Measurements from ENCODE around the gene EPS15. TPM values are rescaled to one million over a fixed set of nuclear protein-coding genes. Genes with fewer than 3 reads are reported as not detected.
A peak's percentile ranks its signal among the peaks of the same experiment; 100 is the strongest.
"Not testable (repeated sequence)": the region's sequence is repeated elsewhere in the genome, so short reads cannot be mapped to it uniquely, and the experiment has no call there.

EPS15 gene
- total RNA-seq, 1 donor from 2014 or later = 35.9 TPM

GRCh38 chr1:51515982-51516648 is 3.0 kb downstream of the EPS15 start:
- no peak for DNase-seq (ENCODE audit: low read depth)

- no peak for DNase-seq (ENCODE audit: low read depth)
Measured at GRCh38 chr1:51515312-51515960, 3.6 kb downstream of the EPS15 start.

GRCh38 chr1:51514733-51515132 is 4.3 kb downstream of the EPS15 start:
- DNase-seq (ENCODE audit: low read depth) = no peak

GRCh38 chr1:51512606-51513005 is 6.5 kb downstream of the EPS15 start:
- no peak for DNase-seq (ENCODE audit: low read depth)

GRCh38 chr1:51512120-51512519 is 6.9 kb downstream of the EPS15 start:
- DNase-seq (ENCODE audit: low read depth) = no peak

GRCh38 chr1:51509773-51510172 is 9.3 kb downstream of the EPS15 start:
- no peak for DNase-seq (ENCODE audit: low read depth)

- DNase-seq (ENCODE audit: low read depth) = peak; percentile 74
Measured at GRCh38 chr1:51506537-51506936, 12.5 kb downstream of the EPS15 start.

GRCh38 chr1:51504806-51505525 is 14.1 kb downstream of the EPS15 start:
- no peak for DNase-seq (ENCODE audit: low read depth)

- DNase-seq (ENCODE audit: low read depth) = not testable (repeated sequence)
Measured at GRCh38 chr1:51501218-51501630, 17.8 kb downstream of the EPS15 start.

GRCh38 chr1:51499694-51500093 is 19.4 kb downstream of the EPS15 start:
- no peak for DNase-seq (ENCODE audit: low read depth)

- DNase-seq (ENCODE audit: low read depth) = no peak
Measured at GRCh38 chr1:51498924-51499323, 20.1 kb downstream of the EPS15 start.

GRCh38 chr1:51497340-51497739 is 21.7 kb downstream of the EPS15 start:
- DNase-seq (ENCODE audit: low read depth) = no peak

GRCh38 chr1:51494138-51494830 is 24.8 kb downstream of the EPS15 start:
- DNase-seq (ENCODE audit: low read depth) = no peak

GRCh38 chr1:51491166-51491981 is 27.7 kb downstream of the EPS15 start:
- DNase-seq (ENCODE audit: low read depth) = no peak

- no peak for DNase-seq (ENCODE audit: low read depth)
Measured at GRCh38 chr1:51489472-51489871, 29.6 kb downstream of the EPS15 start.

GRCh38 chr1:51488372-51489050 is 30.6 kb downstream of the EPS15 start:
- no peak for DNase-seq (ENCODE audit: low read depth)

GRCh38 chr1:51487628-51488027 is 31.4 kb downstream of the EPS15 start:
- DNase-seq (ENCODE audit: low read depth) = no peak

- peak; percentile 64 for DNase-seq (ENCODE audit: low read depth)
Measured at GRCh38 chr1:51484591-51484990, 34.5 kb downstream of the EPS15 start.

GRCh38 chr1:51482881-51483280 is 36.2 kb downstream of the EPS15 start:
- DNase-seq (ENCODE audit: low read depth) = no peak

Measured in myocyte (in vitro differentiated cells).